ENCODE data around the gene SSNA1.

SSNA1 gene

DNA sequence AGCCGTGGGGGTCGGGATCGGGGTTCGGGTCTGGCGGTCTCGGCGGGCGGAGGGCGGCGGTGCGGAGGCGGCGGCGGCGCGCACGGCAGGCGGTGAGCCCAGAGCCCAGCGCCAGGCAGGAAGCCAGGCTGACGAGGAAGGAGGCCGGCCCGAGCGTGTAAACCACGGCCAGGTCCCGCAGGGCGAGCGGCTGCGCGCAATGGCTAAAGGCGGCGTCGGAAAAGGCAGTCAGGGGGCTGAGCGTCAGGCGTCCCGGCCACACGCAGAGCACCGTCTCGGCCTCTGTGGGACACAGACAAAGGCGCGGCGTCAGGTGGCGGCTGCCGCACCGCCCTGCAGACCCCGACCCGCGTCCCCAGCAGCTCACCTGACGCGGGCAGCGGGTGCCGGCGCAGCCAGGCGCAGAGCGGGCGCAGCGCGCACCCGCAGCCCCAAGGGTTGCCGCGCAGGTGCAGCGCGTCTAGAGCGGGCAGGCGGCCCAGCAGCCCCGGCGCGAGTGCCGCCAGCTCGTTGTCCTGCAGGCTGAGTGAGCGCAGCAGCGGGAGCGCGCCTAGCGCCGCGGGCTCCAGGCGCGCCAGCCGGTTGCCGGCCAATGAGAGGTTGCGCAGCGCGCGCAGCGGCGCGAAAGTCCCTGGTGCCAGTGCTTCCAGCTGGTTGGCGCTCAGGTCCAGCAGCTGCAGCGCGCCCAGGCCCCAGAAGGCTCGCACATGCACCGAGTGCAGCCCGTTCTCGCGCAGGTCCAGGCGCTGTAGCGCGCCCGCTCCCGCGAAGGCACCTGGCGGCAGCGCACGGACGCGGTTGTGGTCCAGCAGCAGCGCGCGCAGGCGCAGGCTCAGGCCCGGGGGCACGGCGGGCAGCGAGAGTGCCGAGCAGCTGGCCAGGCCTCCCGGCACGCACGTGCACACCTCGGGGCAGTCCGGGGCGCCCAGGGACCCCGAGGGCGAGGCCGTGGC is 19.3 kb upstream of the SSNA1 start (continued):
- TF ChIP-seq, protein P1, sequence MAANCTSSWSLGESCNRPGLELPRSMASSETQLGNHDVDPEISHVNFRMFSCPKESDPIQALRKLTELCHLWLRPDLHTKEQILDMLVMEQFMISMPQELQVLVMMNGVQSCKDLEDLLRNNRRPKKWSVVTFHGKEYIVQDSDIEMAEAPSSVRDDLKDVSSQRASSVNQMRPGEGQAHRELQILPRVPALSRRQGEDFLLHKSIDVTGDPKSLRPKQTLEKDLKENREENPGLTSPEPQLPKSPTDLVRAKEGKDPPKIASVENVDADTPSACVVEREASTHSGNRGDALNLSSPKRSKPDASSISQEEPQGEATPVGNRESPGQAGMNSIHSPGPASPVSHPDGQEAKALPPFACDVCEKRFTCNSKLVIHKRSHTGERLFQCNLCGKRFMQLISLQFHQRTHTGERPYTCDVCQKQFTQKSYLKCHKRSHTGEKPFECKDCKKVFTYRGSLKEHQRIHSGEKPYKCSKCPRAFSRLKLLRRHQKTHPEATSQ (tag by site-specific recombination; IDR thresholded peaks at IDR 0.05), result peak; percentile 37; the same call in 1 of the 2 replicates
- TF ChIP-seq, protein P2, sequence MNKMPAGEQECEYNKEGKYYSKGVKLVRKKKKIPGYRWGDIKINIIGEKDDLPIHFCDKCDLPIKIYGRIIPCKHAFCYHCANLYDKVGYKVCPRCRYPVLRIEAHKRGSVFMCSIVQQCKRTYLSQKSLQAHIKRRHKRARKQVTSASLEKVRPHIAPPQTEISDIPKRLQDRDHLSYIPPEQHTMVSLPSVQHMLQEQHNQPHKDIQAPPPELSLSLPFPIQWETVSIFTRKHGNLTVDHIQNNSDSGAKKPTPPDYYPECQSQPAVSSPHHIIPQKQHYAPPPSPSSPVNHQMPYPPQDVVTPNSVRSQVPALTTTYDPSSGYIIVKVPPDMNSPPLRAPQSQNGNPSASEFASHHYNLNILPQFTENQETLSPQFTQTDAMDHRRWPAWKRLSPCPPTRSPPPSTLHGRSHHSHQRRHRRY (tag by site-specific recombination; IDR thresholded peaks at IDR 0.05), result no peak
- TF ChIP-seq KLF9 (tag by site-specific recombination; IDR thresholded peaks at IDR 0.05; ENCODE audit: low read depth), result no peak
- TF ChIP-seq SP2 (tag by site-specific recombination; IDR thresholded peaks at IDR 0.05), result peak; percentile 21; the same call in 1 of the 2 replicates
- TF ChIP-seq ZNF157 (tag by site-specific recombination; IDR thresholded peaks at IDR 0.05), result no peak
- TF ChIP-seq ZNF76 (tag by site-specific recombination; IDR thresholded peaks at IDR 0.05; ENCODE audit: borderline replicate concordance, low read depth), result peak; percentile 67
- no peak for TF ChIP-seq ZNF169 (tag by site-specific recombination; IDR thresholded peaks at IDR 0.05)
- no peak for TF ChIP-seq ZNF18 (tag by site-specific recombination; IDR thresholded peaks at IDR 0.05)
- TF ChIP-seq ZNF10 (tag by site-specific recombination; IDR thresholded peaks at IDR 0.05), result 0 out of 2 replicates have a peak, but pooled peaks have one; percentile 8
- TF ChIP-seq, protein P3, sequence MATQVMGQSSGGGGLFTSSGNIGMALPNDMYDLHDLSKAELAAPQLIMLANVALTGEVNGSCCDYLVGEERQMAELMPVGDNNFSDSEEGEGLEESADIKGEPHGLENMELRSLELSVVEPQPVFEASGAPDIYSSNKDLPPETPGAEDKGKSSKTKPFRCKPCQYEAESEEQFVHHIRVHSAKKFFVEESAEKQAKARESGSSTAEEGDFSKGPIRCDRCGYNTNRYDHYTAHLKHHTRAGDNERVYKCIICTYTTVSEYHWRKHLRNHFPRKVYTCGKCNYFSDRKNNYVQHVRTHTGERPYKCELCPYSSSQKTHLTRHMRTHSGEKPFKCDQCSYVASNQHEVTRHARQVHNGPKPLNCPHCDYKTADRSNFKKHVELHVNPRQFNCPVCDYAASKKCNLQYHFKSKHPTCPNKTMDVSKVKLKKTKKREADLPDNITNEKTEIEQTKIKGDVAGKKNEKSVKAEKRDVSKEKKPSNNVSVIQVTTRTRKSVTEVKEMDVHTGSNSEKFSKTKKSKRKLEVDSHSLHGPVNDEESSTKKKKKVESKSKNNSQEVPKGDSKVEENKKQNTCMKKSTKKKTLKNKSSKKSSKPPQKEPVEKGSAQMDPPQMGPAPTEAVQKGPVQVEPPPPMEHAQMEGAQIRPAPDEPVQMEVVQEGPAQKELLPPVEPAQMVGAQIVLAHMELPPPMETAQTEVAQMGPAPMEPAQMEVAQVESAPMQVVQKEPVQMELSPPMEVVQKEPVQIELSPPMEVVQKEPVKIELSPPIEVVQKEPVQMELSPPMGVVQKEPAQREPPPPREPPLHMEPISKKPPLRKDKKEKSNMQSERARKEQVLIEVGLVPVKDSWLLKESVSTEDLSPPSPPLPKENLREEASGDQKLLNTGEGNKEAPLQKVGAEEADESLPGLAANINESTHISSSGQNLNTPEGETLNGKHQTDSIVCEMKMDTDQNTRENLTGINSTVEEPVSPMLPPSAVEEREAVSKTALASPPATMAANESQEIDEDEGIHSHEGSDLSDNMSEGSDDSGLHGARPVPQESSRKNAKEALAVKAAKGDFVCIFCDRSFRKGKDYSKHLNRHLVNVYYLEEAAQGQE (tag by site-specific recombination; IDR thresholded peaks at IDR 0.05), result peak; percentile 84
- TF ChIP-seq ZSCAN23 (tag by site-specific recombination; IDR thresholded peaks at IDR 0.05), result no peak
- no peak for TF ChIP-seq EGR2 (tag by site-specific recombination; IDR thresholded peaks at IDR 0.05; ENCODE audit: low read depth)
- no peak for TF ChIP-seq SCRT1 (tag by site-specific recombination; IDR thresholded peaks at IDR 0.05; ENCODE audit: borderline replicate concordance)
- TF ChIP-seq ZNF488 (tag by site-specific recombination; IDR thresholded peaks at IDR 0.05), result no peak
- TF ChIP-seq, protein P4, sequence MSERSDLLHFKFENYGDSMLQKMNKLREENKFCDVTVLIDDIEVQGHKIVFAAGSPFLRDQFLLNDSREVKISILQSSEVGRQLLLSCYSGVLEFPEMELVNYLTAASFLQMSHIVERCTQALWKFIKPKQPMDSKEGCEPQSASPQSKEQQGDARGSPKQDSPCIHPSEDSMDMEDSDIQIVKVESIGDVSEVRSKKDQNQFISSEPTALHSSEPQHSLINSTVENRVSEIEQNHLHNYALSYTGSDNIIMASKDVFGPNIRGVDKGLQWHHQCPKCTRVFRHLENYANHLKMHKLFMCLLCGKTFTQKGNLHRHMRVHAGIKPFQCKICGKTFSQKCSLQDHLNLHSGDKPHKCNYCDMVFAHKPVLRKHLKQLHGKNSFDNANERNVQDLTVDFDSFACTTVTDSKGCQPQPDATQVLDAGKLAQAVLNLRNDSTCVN (tag by site-specific recombination; optimal IDR thresholded peaks at IDR 0.05), result peak; percentile 93
- no peak for TF ChIP-seq ZNF394 (tag by site-specific recombination; IDR thresholded peaks at IDR 0.05; ENCODE audit: borderline replicate concordance)
- no peak for TF ChIP-seq ZNF121 (tag by site-specific recombination; IDR thresholded peaks at IDR 0.05)
- peak; percentile 76 for TF ChIP-seq ZNF449 (tag by site-specific recombination; IDR thresholded peaks at IDR 0.05)
- TF ChIP-seq ZNF24 (tag by site-specific recombination; IDR thresholded peaks at IDR 0.05), result no peak
- TF ChIP-seq ZNF335 (tag by site-specific recombination; conservative IDR thresholded peaks at IDR 0.05), result peak; percentile 60
- TF ChIP-seq ZNF23 (tag by site-specific recombination; IDR thresholded peaks at IDR 0.05; ENCODE audit: borderline replicate concordance), result no peak
- TF ChIP-seq ZNF561 (tag by site-specific recombination; IDR thresholded peaks at IDR 0.05; ENCODE audit: borderline replicate concordance), result peak; percentile 76; the same call in 1 of the 2 replicates
- TF ChIP-seq ZSCAN30 (tag by site-specific recombination; IDR thresholded peaks at IDR 0.05), result 0 out of 2 replicates have a peak, but pooled peaks have one; percentile 69
- no peak for TF ChIP-seq MZF1 (tag by site-specific recombination; IDR thresholded peaks at IDR 0.05; ENCODE audit: borderline replicate concordance)
- TF ChIP-seq SP7 (tag by site-specific recombination; IDR thresholded peaks at IDR 0.05), result 0 out of 2 replicates have a peak, but pooled peaks have one; percentile 47
- TF ChIP-seq ZNF747 (tag by site-specific recombination; IDR thresholded peaks at IDR 0.05), result no peak
- no peak for TF ChIP-seq ZBTB7A (tag by site-specific recombination; IDR thresholded peaks at IDR 0.05; ENCODE audit: low read depth)

Data from HEK293 (cell line).